OCI-LY1 (cell line): ENCODE data around the gene YAP1.

Source experiments
- CTCF ChIP-seq: fragments of 200-600 bp; sonication (generic), shearing (Covaris generic); IDR thresholded peaks from 2 replicates; pipeline ENCODE4 v1.5.1; 2017; ENCODE audit warnings: mild to moderate bottlenecking, antibody characterized with exemption, low read length, moderate library complexity, mixed read lengths
- EZH2 ChIP-seq: fragments of 200-600 bp; sonication (generic), shearing (Covaris generic); IDR thresholded peaks from 2 replicates; pipeline ENCODE4 v1.8.0; 2017; ENCODE audit warnings: borderline replicate concordance, mixed run types, mild to moderate bottlenecking, antibody characterized with exemption, low read length, moderate library complexity, mixed read lengths

GRCh38 chr11:102112509-102112821 lies 2.2 kb downstream of the YAP1 start:
- TF ChIP-seq CTCF, result no peak
- TF ChIP-seq EZH2, result no peak
